HPDE6-E6E7 (cell line): ENCODE measurements around the gene PTGER3.
"Not testable (repeated sequence)": the region's sequence is repeated elsewhere in the genome, so short reads cannot be mapped to it uniquely, and the experiment has no call there.

Experiments used
- DNase-seq: peaks from one replicate; pipeline ENCODE4 v3.0.0; 2011; ENCODE audit warnings: missing footprints; ENCODE audit errors: extremely low spot score

PTGER3 gene

GRCh38 chr1:70947835-70948234, 99.8 kb downstream of the PTGER3 start:
- DNase-seq: no peak

- no peak for DNase-seq
Observed at GRCh38 chr1:70945676-70946075, 101.9 kb downstream of the PTGER3 start.

DNA sequence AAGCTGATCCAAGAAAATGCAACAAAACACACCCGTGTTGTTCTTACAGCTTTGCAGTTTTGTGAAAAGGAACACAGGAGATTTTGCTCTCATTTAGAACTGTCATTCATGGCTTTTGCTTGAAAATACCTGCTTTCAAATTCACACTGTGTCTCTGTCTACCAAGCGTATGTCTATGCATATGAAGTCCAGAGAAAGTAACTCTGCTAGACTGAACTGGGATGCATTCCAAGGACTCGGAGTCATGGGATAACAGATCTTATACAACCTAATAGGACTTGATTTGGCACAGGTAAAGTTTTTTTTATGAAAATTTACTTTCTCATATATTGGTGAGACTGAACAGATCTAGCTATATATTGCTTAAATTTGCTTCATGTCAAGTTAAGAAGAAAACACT, 102.4 kb downstream of the PTGER3 start:
- DNase-seq: no peak

GRCh38 chr1:70941563-70941962, 106.1 kb downstream of the PTGER3 start:
- DNase-seq: no peak

GRCh38 chr1:70940398-70940797, 107.2 kb downstream of the PTGER3 start:
- DNase-seq: not testable (repeated sequence)

DNA sequence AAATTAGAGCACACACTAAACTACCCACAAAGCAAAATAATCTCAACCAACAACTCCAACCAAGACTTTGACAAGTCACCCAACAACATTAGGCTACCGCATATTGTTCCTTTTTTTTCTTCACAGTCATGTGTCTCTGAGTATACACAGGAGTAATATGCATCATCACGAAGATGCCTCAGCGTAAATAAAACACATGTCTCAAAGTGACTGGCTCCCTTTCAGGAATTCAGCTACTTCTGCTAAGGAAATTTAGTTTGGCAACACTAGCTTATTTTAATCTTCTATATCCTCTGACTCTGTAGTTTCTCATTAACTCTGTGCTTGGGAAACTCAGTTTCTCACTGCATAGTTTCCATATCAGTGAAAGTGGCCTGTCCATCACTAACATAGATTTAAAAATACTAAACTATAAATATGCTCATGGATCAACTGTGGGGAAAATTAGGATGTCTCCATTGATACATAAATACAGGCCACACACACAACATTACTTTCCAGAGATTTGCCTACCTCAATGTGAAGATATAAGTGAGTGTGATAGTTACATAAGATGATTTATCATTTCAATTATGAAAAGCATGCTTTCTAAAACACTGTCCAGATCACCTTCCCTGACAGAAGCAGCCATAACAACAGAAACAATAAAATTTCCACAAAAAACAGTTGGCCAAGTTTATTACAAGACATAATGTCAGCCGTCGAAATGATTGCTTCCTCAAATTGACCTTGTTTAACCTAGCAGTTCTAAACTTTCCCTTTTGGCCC, 113.2 kb downstream of the PTGER3 start:
- no peak for DNase-seq

DNA sequence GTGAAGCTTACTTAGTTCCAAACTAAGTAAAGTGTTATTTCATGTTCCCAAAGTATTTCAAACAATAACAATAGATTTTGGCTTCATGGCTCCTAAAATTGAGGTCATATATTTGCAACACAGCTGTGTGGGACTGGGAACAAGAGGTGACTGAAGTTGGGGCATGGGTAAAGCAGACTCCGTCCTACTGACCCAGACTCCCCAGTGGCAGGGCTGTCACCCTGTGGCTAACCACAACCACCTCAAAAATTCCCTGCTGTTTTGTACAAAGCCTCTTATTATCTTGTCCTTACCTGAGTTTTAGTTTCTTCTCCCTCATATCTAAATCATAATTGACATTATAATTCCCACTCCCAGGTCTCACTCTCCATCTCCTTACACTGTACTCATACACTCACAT, 117.6 kb downstream of the PTGER3 start:
- DNase-seq: no peak

DNA sequence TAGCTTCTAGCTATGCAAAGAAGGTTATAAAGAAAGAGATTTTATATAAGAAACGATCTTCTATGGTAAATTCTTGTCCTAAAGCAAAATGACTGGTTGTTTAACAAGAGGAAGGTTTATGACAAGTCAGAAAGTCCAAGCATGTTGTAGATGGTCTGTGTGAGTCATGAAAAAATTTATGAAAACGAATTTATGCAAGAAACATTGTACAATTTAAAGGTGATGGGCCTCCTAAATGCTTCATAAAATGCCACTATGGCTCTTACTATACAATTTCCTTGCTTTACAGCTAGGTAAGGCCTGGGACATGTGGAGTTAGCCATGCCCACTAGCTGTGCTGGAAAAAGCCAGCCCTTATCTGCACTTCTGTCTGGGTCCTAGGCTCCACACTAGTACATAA, 125.4 kb downstream of the PTGER3 start:
- DNase-seq: no peak
